Peyer's patch (tissue), 4 donors: ENCODE data around the gene LUC7L2. TPM values are rescaled to one million over a fixed set of nuclear protein-coding genes. Genes with fewer than 3 reads are reported as not detected.
"Not testable (repeated sequence)": the region's sequence is repeated elsewhere in the genome, so short reads cannot be mapped to it uniquely, and the experiment has no call there.

Experiments
- DNase-seq, 3 donors: peaks; one replicate each; pipeline ENCODE4 v3.0.0-alpha.2; 2017 to 2019
- H3K27ac ChIP-seq, 4 donors: fragments of 200-600 bp; sonication (generic); one replicate each; pipeline ENCODE4 v1.5.1; 2016 to 2019
- H3K27me3 ChIP-seq, 2 donors: fragments of 200-600 bp; sonication (generic); one replicate each; pipeline ENCODE4 v1.5.1; 2019
- H3K36me3 ChIP-seq, 3 donors: fragments of 200-600 bp; sonication (generic); one replicate each; pipeline ENCODE4 v1.5.1; 2016 to 2019
- H3K4me1 ChIP-seq, 4 donors: fragments of 200-600 bp; sonication (generic); one replicate each; pipeline ENCODE4 v1.5.1; 2016 to 2019
- H3K4me3 ChIP-seq, 4 donors: fragments of 200-600 bp; sonication (generic); 1 replicate in 3 of 4; 2 replicates in 1 of 4; pipeline ENCODE4 v1.5.1; 2016 to 2019; ENCODE audit warnings: mild to moderate bottlenecking in 1 of 4
- H3K9me3 ChIP-seq, 4 donors: fragments of 200-600 bp; sonication (generic); one replicate each; pipeline ENCODE4 v1.5.1; 2016 to 2019; ENCODE audit warnings: mild to moderate bottlenecking in 1 of 4
- CTCF ChIP-seq, 6 experiments: fragments of 450-650 bp in 4 of 6; fragments of 200-600 bp in 2 of 6; sonication (generic) in 1 of 6; IDR thresholded peaks; one replicate each; pipeline ENCODE4 v1.5.1; 2017 to 2019; ENCODE audit warnings: antibody characterized with exemption in 6 of 6, mild to moderate bottlenecking in 3 of 6, moderate library complexity in 1 of 6
- POLR2A ChIP-seq, 2 donors: fragments of 450-650 bp; IDR thresholded peaks; one replicate each; pipeline ENCODE4 v1.5.1; 2017; ENCODE audit warnings: antibody characterized with exemption in 2 of 2, mild to moderate bottlenecking in 2 of 2, moderate library complexity in 2 of 2
- total RNA-seq, 4 donors: library from RNA; depleted of rRNA; stranded (reverse); fragments of >200 nt; gene quantifications; one replicate each; pipeline ENCODE4 v1.1.0, GENCODE V29; 2016

LUC7L2 gene
- total RNA-seq, 4 donors from 2014 or later = 57.6 to 182 (median 74.4) TPM

GRCh38 chr7:139329119-139329518 lies 30.6 kb upstream of the LUC7L2 start:
- no peak overlapping the region for H3K4me3 ChIP-seq
- no peak for DNase-seq
- H3K27ac ChIP-seq = no peak overlapping the region
- no peaks in the 10 kb centered on the region for H3K36me3 ChIP-seq
- H3K9me3 ChIP-seq = no peaks in the 10 kb centered on the region
- TF ChIP-seq POLR2A (IDR thresholded peaks at IDR 0.05) (no peak), CTCF (IDR thresholded peaks at IDR 0.05) (no peak)
- no peaks in the 10 kb centered on the region for H3K4me1 ChIP-seq
- no peaks in the 10 kb centered on the region for H3K27me3 ChIP-seq

- Histone ChIP-seq H3K9me3 (no peaks in the 10 kb centered on the region), H3K4me3 (no peak overlapping the region), H3K27me3 (no peaks in the 10 kb centered on the region), H3K4me1 (no peaks in the 10 kb centered on the region), H3K36me3 (no peaks in the 10 kb centered on the region), H3K27ac (no peak overlapping the region)
- DNase-seq = no peak
- TF ChIP-seq POLR2A (IDR thresholded peaks at IDR 0.05) (no peak), CTCF (IDR thresholded peaks at IDR 0.05) (no peak)
These were observed 29.2 kb upstream of the LUC7L2 start for GRCh38 chr7:139330333-139331030.

GRCh38 chr7:139332697-139333359 lies 26.9 kb upstream of the LUC7L2 start:
- Histone ChIP-seq H3K36me3 (no peaks in the 10 kb centered on the region), H3K4me3 (no peak overlapping the region), H3K4me1 (no peaks in the 10 kb centered on the region), H3K27me3 (no peaks in the 10 kb centered on the region), H3K27ac (no peak overlapping the region), H3K9me3 (no peaks in the 10 kb centered on the region)
- TF ChIP-seq POLR2A (IDR thresholded peaks at IDR 0.05) (no peak), CTCF (IDR thresholded peaks at IDR 0.05) (no peak)
- DNase-seq = no peak

GRCh38 chr7:139333443-139333842 lies 26.3 kb upstream of the LUC7L2 start:
- H3K27ac ChIP-seq, H3K4me1 ChIP-seq, H3K9me3 ChIP-seq, H3K27me3 ChIP-seq, DNase-seq, H3K36me3 ChIP-seq, H3K4me3 ChIP-seq: not testable (repeated sequence)

- no peak overlapping the region for H3K4me3 ChIP-seq
- TF ChIP-seq CTCF (IDR thresholded peaks at IDR 0.05) (no peak), POLR2A (IDR thresholded peaks at IDR 0.05) (no peak)
- no peaks in the 10 kb centered on the region for H3K36me3 ChIP-seq
- no peaks in the 10 kb centered on the region for H3K27me3 ChIP-seq
- no peak overlapping the region for H3K27ac ChIP-seq
- H3K9me3 ChIP-seq = no peaks in the 10 kb centered on the region
- no peaks in the 10 kb centered on the region for H3K4me1 ChIP-seq
- no peak for DNase-seq
These were observed 25.1 kb upstream of the LUC7L2 start for GRCh38 chr7:139334399-139335150.

GRCh38 chr7:139339025-139339424 lies 20.7 kb upstream of the LUC7L2 start:
- Histone ChIP-seq H3K27ac (no peak overlapping the region), H3K27me3 (no peaks in the 10 kb centered on the region), H3K4me1 (peaks cover 0 to 6% (median 0%) of the 10 kb centered on the region in 4 donors), H3K9me3 (no peaks in the 10 kb centered on the region), H3K4me3 (no peak overlapping the region), H3K36me3 (no peaks in the 10 kb centered on the region)
- TF ChIP-seq CTCF (IDR thresholded peaks at IDR 0.05) (no peak), POLR2A (IDR thresholded peaks at IDR 0.05) (no peak)
- DNase-seq = no peak
